MM.1S (cell line): ENCODE measurements around the gene TMEM31.

ENCODE experiments used
- DNase-seq: peaks from one replicate; pipeline ENCODE4 v3.0.0-alpha.2; 2015
- H2AFZ ChIP-seq: fragments of 300-600 bp; sonication (generic); 2 replicates; pipeline ENCODE4 v1.6.0; 2016; ENCODE audit warnings: antibody characterized with exemption, low read length
- H3F3A ChIP-seq: fragments of 300-600 bp; sonication (generic); 2 replicates; pipeline ENCODE4 v1.6.1; 2016; ENCODE audit warnings: mild to moderate bottlenecking, antibody characterized with exemption, low read length, moderate library complexity, mixed read lengths; ENCODE audit not compliant: insufficient read depth
- H3K27ac ChIP-seq: fragments of 300-600 bp; sonication (generic); 2 replicates; pipeline ENCODE4 v1.5.1; 2016; ENCODE audit warnings: mild to moderate bottlenecking, low read length
- H3K27me3 ChIP-seq: fragments of 300-600 bp; sonication (generic); replicated peaks from 2 replicates; pipeline ENCODE4 v1.6.0; 2016; ENCODE audit warnings: low read length; ENCODE audit not compliant: insufficient read depth
- H3K36me3 ChIP-seq: fragments of 300-600 bp; sonication (generic); replicated peaks from 2 replicates; pipeline ENCODE4 v1.6.1; 2016; ENCODE audit warnings: mild to moderate bottlenecking, low read length, mixed read lengths; ENCODE audit not compliant: insufficient read depth
- H3K4me1 ChIP-seq: fragments of 300-600 bp; sonication (generic); 2 replicates; pipeline ENCODE4 v1.6.1; 2016; ENCODE audit warnings: low read length, mixed read lengths
- H3K4me2 ChIP-seq: fragments of 300-600 bp; sonication (generic); 2 replicates; pipeline ENCODE4 v1.6.0; 2016; ENCODE audit warnings: low read depth, low read length
- H3K4me3 ChIP-seq: fragments of 300-600 bp; sonication (generic); 2 replicates; pipeline ENCODE4 v1.5.1; 2016; ENCODE audit warnings: low read length, mixed read lengths
- H3K79me2 ChIP-seq: fragments of 300-600 bp; sonication (generic); 2 replicates; pipeline ENCODE4 v1.6.1; 2016; ENCODE audit warnings: mixed run types, low read length, mixed read lengths
- H3K9ac ChIP-seq: fragments of 300-600 bp; sonication (generic); 2 replicates; pipeline ENCODE4 v1.6.1; 2016; ENCODE audit warnings: low read length, mixed read lengths
- H3K9me2 ChIP-seq: fragments of 300-600 bp; sonication (generic); replicated peaks from 2 replicates; pipeline ENCODE4 v1.6.1; 2016; ENCODE audit warnings: mild to moderate bottlenecking, low read length, mixed read lengths; ENCODE audit not compliant: insufficient read depth
- H3K9me3 ChIP-seq: fragments of 300-600 bp; sonication (generic); replicated peaks from 2 replicates; pipeline ENCODE4 v1.6.1; 2016; ENCODE audit warnings: mild to moderate bottlenecking, low read length, mixed read lengths; ENCODE audit not compliant: insufficient read depth
- H4K20me1 ChIP-seq: fragments of 300-600 bp; sonication (generic); 2 replicates; pipeline ENCODE4 v1.6.1; 2016; ENCODE audit warnings: mild to moderate bottlenecking, low read length, moderate library complexity, mixed read lengths; ENCODE audit not compliant: insufficient read depth
- CTCF ChIP-seq: fragments of 300-600 bp; sonication (generic); IDR thresholded peaks from 2 replicates; pipeline ENCODE4 v1.5.1; 2016; ENCODE audit warnings: antibody characterized with exemption, low read length, mixed read lengths
- EZH2 ChIP-seq: fragments of 300-600 bp; sonication (generic); optimal IDR thresholded peaks from 2 replicates; pipeline ENCODE3; 2017; ENCODE audit warnings: low read depth, mild to moderate bottlenecking, antibody characterized with exemption, low read length, mixed read lengths
- EZH2phosphoT487 ChIP-seq: fragments of 300-600 bp; sonication (generic); IDR thresholded peaks from 2 replicates; pipeline ENCODE4 v1.6.1; 2018; ENCODE audit warnings: antibody characterized with exemption, low read length

The TMEM31 gene

DNA sequence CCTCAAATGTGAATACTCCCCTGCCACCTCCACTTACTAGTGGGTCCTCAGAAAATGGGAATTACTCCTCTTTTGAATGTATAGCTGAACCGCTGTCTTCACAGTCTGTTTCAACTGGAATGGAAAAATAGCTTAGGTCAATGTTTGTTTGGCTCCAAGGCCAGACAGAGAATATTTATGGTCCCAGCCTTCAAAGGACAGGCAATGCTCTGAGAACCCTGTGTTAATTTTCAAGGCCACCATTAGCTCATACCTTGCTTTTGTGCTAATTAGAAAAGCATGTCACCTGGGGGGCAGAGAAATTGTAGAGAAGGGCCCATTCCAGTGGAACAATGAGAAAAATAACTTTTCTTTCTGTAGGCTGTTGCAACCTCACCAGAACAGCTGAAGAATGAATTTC, 19.6 kb upstream of the TMEM31 start:
- Histone ChIP-seq H3K36me3 (no peaks in the 10 kb centered on the region), H3K9ac (no peak overlapping the region), H3K4me1 (0 out of 2 replicates have a peak, but pooled peaks cover 7% of the 10 kb centered on the region), H3F3A (peaks cover 6% of the 10 kb centered on the region; the same call in 1 of the 2 replicates), H2AFZ (no peak overlapping the region), H3K4me2 (no peak overlapping the region), H4K20me1 (no peaks in the 10 kb centered on the region), H3K27ac (no peak overlapping the region), H3K9me3 (no peaks in the 10 kb centered on the region), H3K4me3 (no peak overlapping the region), H3K79me2 (peaks cover 4% of the 10 kb centered on the region), H3K27me3 (no peaks in the 10 kb centered on the region), H3K9me2 (no peaks in the 10 kb centered on the region)
- no peak for DNase-seq
- TF ChIP-seq EZH2 (no peak), CTCF (no peak), EZH2phosphoT487 (no peak)

- Histone ChIP-seq H3K36me3 (no peaks in the 10 kb centered on the region), H3K9me2 (no peaks in the 10 kb centered on the region)
These were observed 13.0 kb upstream of the TMEM31 start for GRCh38 chrX:103697687-103698086.

GRCh38 chrX:103699243-103699642, 11.5 kb upstream of the TMEM31 start:
- no peak overlapping the region for H3K4me2 ChIP-seq
- no peaks in the 10 kb centered on the region for H3K27me3 ChIP-seq
- no peak overlapping the region for H2AFZ ChIP-seq
- DNase-seq: no peak
- H3K79me2 ChIP-seq: no peaks in the 10 kb centered on the region
- H3K9me3 ChIP-seq: no peaks in the 10 kb centered on the region
- no peaks in the 10 kb centered on the region for H3K4me1 ChIP-seq
- no peak overlapping the region for H3K9ac ChIP-seq
- H3K4me3 ChIP-seq: no peak overlapping the region
- H3F3A ChIP-seq: no peaks in the 10 kb centered on the region
- H3K36me3 ChIP-seq: no peaks in the 10 kb centered on the region
- TF ChIP-seq CTCF (no peak), EZH2 (no peak)
- H4K20me1 ChIP-seq: no peaks in the 10 kb centered on the region
- H3K9me2 ChIP-seq: no peaks in the 10 kb centered on the region
- H3K27ac ChIP-seq: no peak overlapping the region

More at GRCh38 chrX:103697687-103698086, 13.0 kb upstream of the TMEM31 start:
- TF ChIP-seq EZH2phosphoT487 (no peak), EZH2 (no peak)
- no peak overlapping the region for H3K4me2 ChIP-seq
- no peak overlapping the region for H3K9ac ChIP-seq
- no peaks in the 10 kb centered on the region for H3K27me3 ChIP-seq
- no peak for DNase-seq
- no peaks in the 10 kb centered on the region for H3F3A ChIP-seq
- H3K9me3 ChIP-seq: no peaks in the 10 kb centered on the region
- H3K4me3 ChIP-seq: no peak overlapping the region
- no peaks in the 10 kb centered on the region for H4K20me1 ChIP-seq
- no peaks in the 10 kb centered on the region for H3K79me2 ChIP-seq
- no peak overlapping the region for H3K27ac ChIP-seq
- H3K4me1 ChIP-seq: no peaks in the 10 kb centered on the region
- H2AFZ ChIP-seq: no peak overlapping the region

DNA sequence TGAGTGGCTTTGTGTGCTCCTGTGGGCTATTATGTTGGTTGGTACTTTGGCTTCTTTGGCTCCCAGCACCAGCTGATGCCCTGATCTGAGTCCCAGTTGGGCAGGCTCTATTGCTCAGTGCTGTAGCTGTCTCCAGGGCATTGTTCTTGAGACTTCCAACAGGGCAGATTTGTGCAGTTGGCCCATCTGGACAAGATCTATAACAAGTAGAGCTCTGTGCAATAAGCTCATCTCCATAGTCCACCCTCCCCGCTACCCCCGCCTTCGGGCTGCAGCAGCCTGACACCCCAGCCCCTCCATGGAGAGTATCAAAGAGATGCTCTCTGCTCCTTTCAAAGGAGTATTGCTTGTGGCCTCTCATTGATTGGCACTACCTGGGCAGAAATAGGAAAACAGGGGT, 5.8 kb upstream of the TMEM31 start:
- Histone ChIP-seq H3K27me3 (no peaks in the 10 kb centered on the region), H3K4me1 (no peaks in the 10 kb centered on the region), H3K27ac (no peak overlapping the region), H3K79me2 (no peaks in the 10 kb centered on the region), H3K9me2 (no peaks in the 10 kb centered on the region), H3K9ac (no peak overlapping the region), H3K36me3 (no peaks in the 10 kb centered on the region), H3K9me3 (no peaks in the 10 kb centered on the region), H3K4me2 (no peak overlapping the region), H4K20me1 (no peaks in the 10 kb centered on the region), H3K4me3 (no peak overlapping the region), H2AFZ (no peak overlapping the region), H3F3A (no peaks in the 10 kb centered on the region)
- no peak for TF ChIP-seq EZH2
- TF ChIP-seq CTCF: no peak
- no peak for TF ChIP-seq EZH2phosphoT487
- DNase-seq: no peak
